HFFc6 (cell line): ENCODE results near the gene CDH18. TPM values are rescaled to one million over a fixed set of nuclear protein-coding genes. Genes with fewer than 3 reads are reported as not detected.

Experiments
- DNase-seq: peaks from one replicate; pipeline ENCODE4 v3.0.0-alpha.2; 2018
- H3K27ac Mint-ChIP-seq: 2 replicates; pipeline ENCODE4 v1.8.0; 2020; ENCODE audit warnings: mild to moderate bottlenecking, mixed read lengths
- H3K27me3 Mint-ChIP-seq: 2 replicates; pipeline ENCODE4 v1.8.0; 2021; ENCODE audit warnings: mild to moderate bottlenecking, moderate library complexity, mixed read lengths; ENCODE audit not compliant: insufficient read depth
- H3K36me3 Mint-ChIP-seq: 2 replicates; pipeline ENCODE4 v1.8.0; 2021; ENCODE audit warnings: low read depth, mixed read lengths
- H3K4me1 Mint-ChIP-seq: 2 replicates; pipeline ENCODE4 v1.8.0; 2020; ENCODE audit warnings: low read depth, mixed read lengths
- H3K4me3 Mint-ChIP-seq: 2 replicates; pipeline ENCODE4 v1.8.0; 2020; ENCODE audit warnings: mild to moderate bottlenecking, moderate library complexity, mixed read lengths
- H3K9me3 Mint-ChIP-seq: 2 replicates; pipeline ENCODE4 v1.8.0; 2020; ENCODE audit warnings: mild to moderate bottlenecking, mixed read lengths
- total RNA-seq, 6 experiments: library from RNA; stranded (reverse); fragmentation: NEBNext Ultra II Directional; extraction: Animal tissue kit (Norgen Biotek cat#: 25700); gene quantifications; 2 replicates in 1 of 6; 3 replicates in 5 of 6; pipeline ENCODE4 v1.2.3, GENCODE V29; 2021
- TF ChIP-seq, protein P1 (sequence below): fragments of 200-600 bp; sonication (generic); IDR thresholded peaks from 2 replicates; pipeline ENCODE4 v1.5.0; 2021; ENCODE audit warnings: antibody characterized with exemption, mild to moderate bottlenecking

CDH18 gene
- total RNA-seq, 6 experiments from 2014 or later: 0.38 to 0.72 (median 0.58) TPM; not detected in 1

GRCh38 chr5:19694949-19695611 is 292.9 kb downstream of the CDH18 start:
- Mint-ChIP-seq H3K27ac (no peak overlapping the region), H3K4me1 (no peaks in the 10 kb centered on the region), H3K36me3 (no peaks in the 10 kb centered on the region), H3K27me3 (no peaks in the 10 kb centered on the region), H3K4me3 (no peak overlapping the region), H3K9me3 (no peaks in the 10 kb centered on the region)
- TF ChIP-seq, protein P1, sequence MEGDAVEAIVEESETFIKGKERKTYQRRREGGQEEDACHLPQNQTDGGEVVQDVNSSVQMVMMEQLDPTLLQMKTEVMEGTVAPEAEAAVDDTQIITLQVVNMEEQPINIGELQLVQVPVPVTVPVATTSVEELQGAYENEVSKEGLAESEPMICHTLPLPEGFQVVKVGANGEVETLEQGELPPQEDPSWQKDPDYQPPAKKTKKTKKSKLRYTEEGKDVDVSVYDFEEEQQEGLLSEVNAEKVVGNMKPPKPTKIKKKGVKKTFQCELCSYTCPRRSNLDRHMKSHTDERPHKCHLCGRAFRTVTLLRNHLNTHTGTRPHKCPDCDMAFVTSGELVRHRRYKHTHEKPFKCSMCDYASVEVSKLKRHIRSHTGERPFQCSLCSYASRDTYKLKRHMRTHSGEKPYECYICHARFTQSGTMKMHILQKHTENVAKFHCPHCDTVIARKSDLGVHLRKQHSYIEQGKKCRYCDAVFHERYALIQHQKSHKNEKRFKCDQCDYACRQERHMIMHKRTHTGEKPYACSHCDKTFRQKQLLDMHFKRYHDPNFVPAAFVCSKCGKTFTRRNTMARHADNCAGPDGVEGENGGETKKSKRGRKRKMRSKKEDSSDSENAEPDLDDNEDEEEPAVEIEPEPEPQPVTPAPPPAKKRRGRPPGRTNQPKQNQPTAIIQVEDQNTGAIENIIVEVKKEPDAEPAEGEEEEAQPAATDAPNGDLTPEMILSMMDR: no peak
- DNase-seq: no peak

GRCh38 chr5:19690978-19691377 is 297.0 kb downstream of the CDH18 start:
- 0 out of 2 replicates have a peak, but pooled peaks cover 5% of the 10 kb centered on the region for H3K36me3 Mint-ChIP-seq
- H3K4me1 Mint-ChIP-seq: no peaks in the 10 kb centered on the region
- DNase-seq: no peak

GRCh38 chr5:19685473-19685872 is 302.5 kb downstream of the CDH18 start:
- Mint-ChIP-seq H3K9me3 (peaks cover 15% of the 10 kb centered on the region), H3K27ac (no peak overlapping the region), H3K27me3 (no peaks in the 10 kb centered on the region)

More at GRCh38 chr5:19690978-19691377, 297.0 kb downstream of the CDH18 start:
- Mint-ChIP-seq H3K27me3 (no peaks in the 10 kb centered on the region), H3K4me3 (no peak overlapping the region), H3K9me3 (peaks cover 15% of the 10 kb centered on the region), H3K27ac (no peak overlapping the region)
- TF ChIP-seq, protein P1: no peak

GRCh38 chr5:19676895-19677294 is 311.1 kb downstream of the CDH18 start:
- no peak overlapping the region for H3K4me3 Mint-ChIP-seq
- TF ChIP-seq, protein P1: no peak
- H3K4me1 Mint-ChIP-seq: no peaks in the 10 kb centered on the region
- no peaks in the 10 kb centered on the region for H3K36me3 Mint-ChIP-seq
- H3K27me3 Mint-ChIP-seq: no peaks in the 10 kb centered on the region
- no peak for DNase-seq
- peaks cover 20% of the 10 kb centered on the region for H3K9me3 Mint-ChIP-seq
- H3K27ac Mint-ChIP-seq: no peak overlapping the region

More at GRCh38 chr5:19685473-19685872, 302.5 kb downstream of the CDH18 start:
- H3K36me3 Mint-ChIP-seq: 0 out of 2 replicates have a peak, but pooled peaks cover 5% of the 10 kb centered on the region
- no peak overlapping the region for H3K4me3 Mint-ChIP-seq
- TF ChIP-seq, protein P1: no peak
- DNase-seq: no peak
- H3K4me1 Mint-ChIP-seq: no peaks in the 10 kb centered on the region

- Mint-ChIP-seq H3K27ac (no peak overlapping the region), H3K27me3 (no peaks in the 10 kb centered on the region), H3K36me3 (no peaks in the 10 kb centered on the region), H3K4me3 (no peak overlapping the region), H3K4me1 (no peaks in the 10 kb centered on the region), H3K9me3 (peaks cover 3% of the 10 kb centered on the region; the same call in 1 of the 2 replicates)
- DNase-seq: no peak
- TF ChIP-seq, protein P1: no peak
Observed at GRCh38 chr5:19660679-19661078, 327.3 kb downstream of the CDH18 start.
